NCI-H460 (cell line): ENCODE data around the gene TBC1D5. TPM values are rescaled to one million over a fixed set of nuclear protein-coding genes. Genes with fewer than 3 reads are reported as not detected.

ENCODE experiments used
- DNase-seq: peaks from one replicate; pipeline ENCODE4 v3.0.0-alpha.2; 2016; ENCODE audit warnings: low read depth; ENCODE audit errors: extremely low read depth
- total RNA-seq: library from RNA; depleted of rRNA; stranded (reverse); fragments of >200 nt; shearing (Covaris generic); gene quantifications from 2 replicates; pipeline ENCODE4 v1.2.3, GENCODE V29; 2014

TBC1D5 gene
- total RNA-seq, 1 experiment from 2014 or later = 48.7 TPM

GRCh38 chr3:17260257-17260656 is 482.2 kb downstream of the TBC1D5 start:
- no peak for DNase-seq

- DNase-seq = no peak
Observed at GRCh38 chr3:17259685-17260084, 482.7 kb downstream of the TBC1D5 start.

- DNase-seq = peak; percentile 23
Observed at GRCh38 chr3:17258823-17259436, 483.5 kb downstream of the TBC1D5 start.

GRCh38 chr3:17257269-17257668 is 485.2 kb downstream of the TBC1D5 start:
- DNase-seq = no peak

- DNase-seq = no peak
Observed at GRCh38 chr3:17243621-17244020, 498.8 kb downstream of the TBC1D5 start.

GRCh38 chr3:17239417-17239816 is 503.0 kb downstream of the TBC1D5 start:
- no peak for DNase-seq

- peak; percentile 2 for DNase-seq
Observed at GRCh38 chr3:17238023-17238422, 504.4 kb downstream of the TBC1D5 start.

- no peak for DNase-seq
Observed at GRCh38 chr3:17235310-17235709, 507.1 kb downstream of the TBC1D5 start.

GRCh38 chr3:17234382-17234781 is 508.0 kb downstream of the TBC1D5 start:
- no peak for DNase-seq

- peak; percentile 42 for DNase-seq
Observed at GRCh38 chr3:17233398-17233800, 509.0 kb downstream of the TBC1D5 start.

GRCh38 chr3:17232442-17232841 is 510.0 kb downstream of the TBC1D5 start:
- no peak for DNase-seq

- no peak for DNase-seq
Observed at GRCh38 chr3:17231537-17232261, 510.7 kb downstream of the TBC1D5 start.

- DNase-seq = no peak
Observed at GRCh38 chr3:17227472-17227871, 515.0 kb downstream of the TBC1D5 start.

- DNase-seq = no peak
Observed at GRCh38 chr3:17221529-17221928, 520.9 kb downstream of the TBC1D5 start.

- no peak for DNase-seq
Observed at GRCh38 chr3:17219593-17219992, 522.8 kb downstream of the TBC1D5 start.

GRCh38 chr3:17218587-17218986 is 523.8 kb downstream of the TBC1D5 start:
- DNase-seq = no peak

GRCh38 chr3:17217588-17217987 is 524.8 kb downstream of the TBC1D5 start:
- no peak for DNase-seq

- no peak for DNase-seq
Observed at GRCh38 chr3:17213102-17213501, 529.3 kb downstream of the TBC1D5 start.

- DNase-seq = no peak
Observed at GRCh38 chr3:17207979-17208378, 534.5 kb downstream of the TBC1D5 start.

- DNase-seq = no peak
Observed at GRCh38 chr3:17207019-17207418, 535.4 kb downstream of the TBC1D5 start.

GRCh38 chr3:17204049-17204650 is 538.3 kb downstream of the TBC1D5 start:
- no peak for DNase-seq

GRCh38 chr3:17201538-17201937 is 540.9 kb downstream of the TBC1D5 start:
- DNase-seq = no peak
